SW480 (cell line): ENCODE data around the gene LIM2.

Experiments
- DNase-seq: peaks from one replicate; pipeline ENCODE4 v3.0.0-alpha.2; 2016; ENCODE audit warnings: low spot score

Gene LIM2

GRCh38 chr19:51396175-51396574 lies 8.4 kb upstream of the LIM2 start:
- no peak for DNase-seq

- DNase-seq: peak; percentile 100
These were observed 6.5 kb upstream of the LIM2 start for GRCh38 chr19:51394050-51394836.

- no peak for DNase-seq
These were observed 4.9 kb upstream of the LIM2 start for GRCh38 chr19:51392701-51393100.

GRCh38 chr19:51391073-51391611 lies 3.4 kb upstream of the LIM2 start:
- no peak for DNase-seq

- no peak for DNase-seq
These were observed 1.4 kb upstream of the LIM2 start for GRCh38 chr19:51389143-51389542.

- no peak for DNase-seq
These were observed 773 bp downstream of the LIM2 start for GRCh38 chr19:51386882-51387520.

GRCh38 chr19:51382004-51382403 lies 5.8 kb downstream of the LIM2 start:
- DNase-seq: no peak

- DNase-seq: no peak
These were observed 7.4 kb downstream of the LIM2 start for GRCh38 chr19:51380379-51380778.

GRCh38 chr19:51377422-51377821 lies 10.4 kb downstream of the LIM2 start:
- no peak for DNase-seq

GRCh38 chr19:51375504-51376221 lies 12.1 kb downstream of the LIM2 start:
- DNase-seq: no peak

GRCh38 chr19:51372649-51373504 lies 14.9 kb downstream of the LIM2 start, which contains the start of gene NKG7:
Gene NKG7 (minus strand): TSS chr19:51372654. CDS start chr19:51372535, 119 bp downstream.
- no peak for DNase-seq

GRCh38 chr19:51372021-51372648 lies 15.6 kb downstream of the LIM2 start:
- no peak for DNase-seq

GRCh38 chr19:51371186-51371690 lies 16.5 kb downstream of the LIM2 start:
- DNase-seq: no peak

GRCh38 chr19:51370230-51370629 lies 17.5 kb downstream of the LIM2 start:
- DNase-seq: no peak

- peak; percentile 25 for DNase-seq
These were observed 19.1 kb downstream of the LIM2 start, which contains the start of gene CLDND2 for GRCh38 chr19:51368366-51369282. Gene CLDND2 (minus strand): TSS chr19:51369003. CDS start chr19:51368577, 426 bp downstream.

GRCh38 chr19:51367565-51368365 lies 20.0 kb downstream of the LIM2 start:
- peak; percentile 99 for DNase-seq

GRCh38 chr19:51367255-51367564 lies 20.6 kb downstream of the LIM2 start:
- DNase-seq: no peak

- DNase-seq: peak; percentile 100
These were observed 21.2 kb downstream of the LIM2 start for GRCh38 chr19:51366389-51367254.
